HepG2 (cell line): ENCODE data around the gene TNP2. TPM values are rescaled to one million over a fixed set of nuclear protein-coding genes. Genes with fewer than 3 reads are reported as not detected.
A peak's percentile ranks its signal among the peaks of the same experiment; 100 is the strongest.

Source experiments
- AHR ChIP-seq: IDR thresholded peaks from 2 replicates; pipeline ENCODE4 v1.6.1; 2018; ENCODE audit warnings: missing genetic modification reagents, missing compliant biosample characterization
- CHCHD3 ChIP-seq: sonication (generic); formaldehyde crosslinking; IDR thresholded peaks from 2 replicates; pipeline ENCODE4 v1.8.0; 2022; ENCODE audit warnings: mild to moderate bottlenecking, missing genetic modification reagents, moderate library complexity
- CREB1 ChIP-seq, 2 experiments: fragments of 450-650 bp in 1 of 2; IDR thresholded peaks; 2 replicates each; pipeline ENCODE4 v1.6.1; 2016 to 2017; ENCODE audit warnings: control low read depth in 1 of 2, mild to moderate bottlenecking in 1 of 2, missing compliant biosample characterization in 1 of 2, missing genetic modification characterization in 1 of 2
- DMAP1 ChIP-seq: IDR thresholded peaks from 2 replicates; pipeline ENCODE4 v1.6.1; 2016
- EZH2 ChIP-seq: conservative IDR thresholded peaks from 2 replicates; pipeline ENCODE4 v1.6.1; 2012; ENCODE audit warnings: mild to moderate bottlenecking, low read depth, low read length, moderate library complexity
- KLF16 ChIP-seq, 2 experiments: sonication (generic) in 1 of 2; formaldehyde crosslinking in 1 of 2; IDR thresholded peaks; 2 replicates each; pipeline versions ENCODE4 v1.6.1 to v1.8.0; 2016 to 2023; ENCODE audit warnings: missing genetic modification reagents in 2 of 2, missing compliant biosample characterization in 1 of 2
- MXI1 ChIP-seq: IDR thresholded peaks from 3 replicates; pipeline ENCODE4 v1.6.1; 2012; ENCODE audit warnings: low read depth, low read length, inconsistent platforms, borderline replicate concordance
- NFYB ChIP-seq: sonication (generic); formaldehyde crosslinking; IDR thresholded peaks from 2 replicates; pipeline ENCODE4 v1.4.0; 2020; ENCODE audit warnings: missing genetic modification reagents
- NR2F1 ChIP-seq, 2 experiments: fragments of 450-650 bp in 1 of 2; formaldehyde crosslinking in 1 of 2; IDR thresholded peaks; 2 replicates each; pipeline versions ENCODE4 v1.5.0 to v1.6.1; 2016 to 2020; ENCODE audit warnings: mild to moderate bottlenecking in 1 of 2, missing compliant biosample characterization in 1 of 2, missing genetic modification reagents in 1 of 2, moderate library complexity in 1 of 2
- POGZ ChIP-seq: sonication (generic); formaldehyde crosslinking; IDR thresholded peaks from 2 replicates; pipeline ENCODE4 v1.4.0; 2020; ENCODE audit warnings: mild to moderate bottlenecking, missing genetic modification reagents
- RFX3 ChIP-seq: IDR thresholded peaks from 2 replicates; pipeline ENCODE4 v1.6.1; 2016; ENCODE audit warnings: missing biosample characterization, missing genetic modification reagents
- RFXAP ChIP-seq: sonication (generic); formaldehyde crosslinking; IDR thresholded peaks from 2 replicates; pipeline ENCODE4 v1.4.0; 2020; ENCODE audit warnings: missing genetic modification reagents, borderline replicate concordance
- SCMH1 ChIP-seq: sonication (generic); formaldehyde crosslinking; IDR thresholded peaks from 2 replicates; pipeline ENCODE4 v1.9.0; 2021; ENCODE audit warnings: missing genetic modification reagents, mild to moderate bottlenecking, borderline replicate concordance
- SMARCE1 ChIP-seq: fragments of 450-650 bp; IDR thresholded peaks from 2 replicates; pipeline ENCODE4 v1.6.1; 2017; ENCODE audit warnings: borderline replicate concordance
- SP5 ChIP-seq: IDR thresholded peaks from 2 replicates; pipeline ENCODE4 v1.6.1; 2016; ENCODE audit warnings: low read depth, borderline replicate concordance
- SRY ChIP-seq: sonication (generic); formaldehyde crosslinking; IDR thresholded peaks from 2 replicates; pipeline ENCODE4 v1.8.0; 2022; ENCODE audit warnings: mild to moderate bottlenecking, missing genetic modification reagents
- TAF1 ChIP-seq: sonication (generic); formaldehyde crosslinking; IDR thresholded peaks from 2 replicates; pipeline ENCODE4 v1.4.0; 2020; ENCODE audit warnings: missing genetic modification reagents
- TOPORS ChIP-seq: sonication (generic); formaldehyde crosslinking; IDR thresholded peaks from 2 replicates; pipeline ENCODE4 v1.8.0; 2023; ENCODE audit warnings: mild to moderate bottlenecking, missing genetic modification reagents
- ZNF543 ChIP-seq: sonication (generic); formaldehyde crosslinking; IDR thresholded peaks from 2 replicates; pipeline ENCODE4 v1.4.0; 2020; ENCODE audit warnings: mild to moderate bottlenecking, missing genetic modification reagents
- ZNF572 ChIP-seq: sonication (generic); formaldehyde crosslinking; IDR thresholded peaks from 2 replicates; pipeline ENCODE4 v1.5.1; 2020; ENCODE audit warnings: mild to moderate bottlenecking, missing genetic modification reagents
- ZNF619 ChIP-seq: sonication (generic); formaldehyde crosslinking; IDR thresholded peaks from 2 replicates; pipeline ENCODE4 v1.4.0; 2020; ENCODE audit warnings: mild to moderate bottlenecking, missing genetic modification reagents
- ZNF629 ChIP-seq: sonication (generic); formaldehyde crosslinking; conservative IDR thresholded peaks from 2 replicates; pipeline ENCODE4 v1.5.0; 2020; ENCODE audit warnings: missing genetic modification reagents
- ZNF670 ChIP-seq: sonication (generic); formaldehyde crosslinking; IDR thresholded peaks from 2 replicates; pipeline ENCODE4 v1.8.0; 2022; ENCODE audit warnings: mild to moderate bottlenecking, missing genetic modification reagents, borderline replicate concordance
- ZNF839 ChIP-seq: sonication (generic); formaldehyde crosslinking; IDR thresholded peaks from 2 replicates; pipeline ENCODE4 v1.4.0; 2020; ENCODE audit warnings: missing genetic modification reagents, mild to moderate bottlenecking, borderline replicate concordance
- ZSCAN12 ChIP-seq: sonication (generic); formaldehyde crosslinking; IDR thresholded peaks from 2 replicates; pipeline ENCODE4 v1.9.0; 2021; ENCODE audit warnings: mild to moderate bottlenecking, missing genetic modification reagents
- ZSCAN25 ChIP-seq: sonication (generic); formaldehyde crosslinking; IDR thresholded peaks from 2 replicates; pipeline ENCODE4 v1.8.0; 2022; ENCODE audit warnings: mild to moderate bottlenecking, missing genetic modification reagents
- ZSCAN30 ChIP-seq: sonication (generic); formaldehyde crosslinking; IDR thresholded peaks from 2 replicates; pipeline ENCODE4 v1.5.0; 2020; ENCODE audit warnings: mild to moderate bottlenecking, missing genetic modification reagents
- polyA plus RNA-seq, 8 experiments: library from polyadenylated mRNA; depleted of rRNA in 3 of 8; stranded (reverse) in 7 of 8; unstranded in 1 of 8; fragments of >200 nt; fragmentation: Illumina TruSeq in 4 of 8; extraction: Trizol in 4 of 8; gene quantifications; 2 replicates each; pipeline versions ENCODE4 v1.2.1 to v1.2.3, GENCODE V29; 2011 to 2016; ENCODE audit warnings: low read depth in 4 of 8, missing spikeins in 1 of 8, mixed read lengths in 1 of 8; ENCODE audit not compliant: insufficient read depth in 1 of 8
- total RNA-seq, 5 experiments: library from RNA; depleted of rRNA; stranded (reverse); fragments of >200 nt; fragmentation: Illumina TruSeq; extraction: Trizol; gene quantifications; 2 replicates each; pipeline ENCODE4 v1.2.3, GENCODE V29; 2016; ENCODE audit warnings: low read depth in 1 of 5
- TF ChIP-seq, protein P1 (sequence below): sonication (generic); formaldehyde crosslinking; IDR thresholded peaks from 2 replicates; pipeline ENCODE4 v1.4.0; 2020; ENCODE audit warnings: missing genetic modification reagents, borderline replicate concordance
- TF ChIP-seq, protein P2 (sequence below): sonication (generic); formaldehyde crosslinking; IDR thresholded peaks from 2 replicates; pipeline ENCODE4 v1.4.0; 2020; ENCODE audit warnings: missing genetic modification reagents, borderline replicate concordance
- TF ChIP-seq, protein P3 (sequence below): sonication (generic); formaldehyde crosslinking; IDR thresholded peaks from 2 replicates; pipeline ENCODE4 v1.4.0; 2020; ENCODE audit warnings: missing genetic modification reagents, low read depth, mild to moderate bottlenecking, borderline replicate concordance

The TNP2 gene
- total and polyA plus RNA-seq, 2 of the 13 experiments (the other 11 are each of a cell fraction or from before 2014, with no cell fraction given), result not detected

DNA sequence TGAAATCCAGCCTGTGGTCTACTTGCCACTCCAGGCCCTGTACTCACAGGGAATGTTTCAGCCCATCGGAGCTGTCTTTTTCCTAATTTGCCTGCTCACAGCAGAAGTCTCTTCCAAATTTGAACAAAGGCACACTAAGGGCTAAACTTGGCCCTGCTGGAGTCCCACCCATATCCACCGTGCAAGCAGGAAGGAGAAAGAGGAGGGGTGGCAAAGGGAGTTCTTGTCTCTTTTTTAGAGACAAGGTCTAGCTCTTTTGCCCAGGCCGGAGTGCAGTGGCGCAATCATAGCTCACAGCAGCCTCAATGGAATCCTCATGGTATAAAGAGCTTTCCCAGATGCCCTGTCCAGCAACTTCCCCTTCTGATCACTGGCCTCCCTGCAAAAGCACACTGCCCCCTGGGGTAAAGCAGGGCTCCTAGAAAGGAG, 14.7 kb upstream of the TNP2 start (continued):
- TF ChIP-seq NR2F1 (CRISPR knock-in tag; IDR thresholded peaks at IDR 0.05) (no peak), ZNF572 (CRISPR knock-in tag) (peak; percentile 77; the same call in 1 of the 2 replicates), ZSCAN30 (CRISPR knock-in tag) (no peak), SMARCE1 (no peak), SCMH1 (CRISPR knock-in tag) (no peak), RFX3 (no peak), ZSCAN25 (CRISPR knock-in tag) (no peak), ZNF839 (CRISPR knock-in tag) (no peak), DMAP1 (CRISPR knock-in tag) (no peak; the same call in 1 of the 2 replicates), POGZ (CRISPR knock-in tag) (no peak), SRY (CRISPR knock-in tag) (no peak), CHCHD3 (CRISPR knock-in tag) (no peak), KLF16 (CRISPR knock-in tag; IDR thresholded peaks at IDR 0.05) (no peak), ZSCAN12 (no peak), EZH2 (no peak), AHR (no peak), ZNF629 (CRISPR knock-in tag) (no peak), ZNF619 (CRISPR knock-in tag) (no peak), ZNF670 (no peak), SP5 (CRISPR knock-in tag) (no peak), RFXAP (CRISPR knock-in tag) (no peak), MXI1 (no peak), TAF1 (CRISPR knock-in tag) (no peak), TOPORS (CRISPR knock-in tag) (no peak), NFYB (no peak), CREB1 (IDR thresholded peaks at IDR 0.05) (no peak), CREB1 (CRISPR knock-in tag; IDR thresholded peaks at IDR 0.05) (no peak), ZNF543 (CRISPR knock-in tag) (0 out of 2 replicates have a peak, but pooled peaks have one; percentile 20)
- TF ChIP-seq, protein P1, sequence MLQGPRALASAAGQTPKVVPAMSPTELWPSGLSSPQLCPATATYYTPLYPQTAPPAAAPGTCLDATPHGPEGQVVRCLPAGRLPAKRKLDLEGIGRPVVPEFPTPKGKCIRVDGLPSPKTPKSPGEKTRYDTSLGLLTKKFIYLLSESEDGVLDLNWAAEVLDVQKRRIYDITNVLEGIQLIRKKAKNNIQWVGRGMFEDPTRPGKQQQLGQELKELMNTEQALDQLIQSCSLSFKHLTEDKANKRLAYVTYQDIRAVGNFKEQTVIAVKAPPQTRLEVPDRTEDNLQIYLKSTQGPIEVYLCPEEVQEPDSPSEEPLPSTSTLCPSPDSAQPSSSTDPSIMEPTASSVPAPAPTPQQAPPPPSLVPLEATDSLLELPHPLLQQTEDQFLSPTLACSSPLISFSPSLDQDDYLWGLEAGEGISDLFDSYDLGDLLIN (CRISPR knock-in tag), result no peak
- TF ChIP-seq, protein P2, sequence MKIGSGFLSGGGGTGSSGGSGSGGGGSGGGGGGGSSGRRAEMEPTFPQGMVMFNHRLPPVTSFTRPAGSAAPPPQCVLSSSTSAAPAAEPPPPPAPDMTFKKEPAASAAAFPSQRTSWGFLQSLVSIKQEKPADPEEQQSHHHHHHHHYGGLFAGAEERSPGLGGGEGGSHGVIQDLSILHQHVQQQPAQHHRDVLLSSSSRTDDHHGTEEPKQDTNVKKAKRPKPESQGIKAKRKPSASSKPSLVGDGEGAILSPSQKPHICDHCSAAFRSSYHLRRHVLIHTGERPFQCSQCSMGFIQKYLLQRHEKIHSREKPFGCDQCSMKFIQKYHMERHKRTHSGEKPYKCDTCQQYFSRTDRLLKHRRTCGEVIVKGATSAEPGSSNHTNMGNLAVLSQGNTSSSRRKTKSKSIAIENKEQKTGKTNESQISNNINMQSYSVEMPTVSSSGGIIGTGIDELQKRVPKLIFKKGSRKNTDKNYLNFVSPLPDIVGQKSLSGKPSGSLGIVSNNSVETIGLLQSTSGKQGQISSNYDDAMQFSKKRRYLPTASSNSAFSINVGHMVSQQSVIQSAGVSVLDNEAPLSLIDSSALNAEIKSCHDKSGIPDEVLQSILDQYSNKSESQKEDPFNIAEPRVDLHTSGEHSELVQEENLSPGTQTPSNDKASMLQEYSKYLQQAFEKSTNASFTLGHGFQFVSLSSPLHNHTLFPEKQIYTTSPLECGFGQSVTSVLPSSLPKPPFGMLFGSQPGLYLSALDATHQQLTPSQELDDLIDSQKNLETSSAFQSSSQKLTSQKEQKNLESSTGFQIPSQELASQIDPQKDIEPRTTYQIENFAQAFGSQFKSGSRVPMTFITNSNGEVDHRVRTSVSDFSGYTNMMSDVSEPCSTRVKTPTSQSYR (CRISPR knock-in tag), result no peak; the same call in 1 of the 2 replicates
- TF ChIP-seq, protein P3, sequence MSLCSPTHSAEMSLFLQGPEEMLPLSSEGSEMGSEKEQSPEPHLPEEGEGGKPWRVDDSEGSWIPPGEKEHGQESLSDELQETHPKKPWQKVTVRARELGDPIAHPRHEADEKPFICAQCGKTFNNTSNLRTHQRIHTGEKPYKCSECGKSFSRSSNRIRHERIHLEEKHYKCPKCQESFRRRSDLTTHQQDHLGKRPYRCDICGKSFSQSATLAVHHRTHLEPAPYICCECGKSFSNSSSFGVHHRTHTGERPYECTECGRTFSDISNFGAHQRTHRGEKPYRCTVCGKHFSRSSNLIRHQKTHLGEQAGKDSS (CRISPR knock-in tag), result no peak
